Adrenal gland (tissue), 12 donors: ENCODE data around the gene GTPBP4. TPM values are rescaled to one million over a fixed set of nuclear protein-coding genes. Genes with fewer than 3 reads are reported as not detected.
A peak's percentile ranks its signal among the peaks of the same experiment; 100 is the strongest.

ENCODE experiments used
- DNase-seq, 7 donors: peaks; one replicate each; pipeline ENCODE4 v3.0.0-alpha.2; 2019 to 2020
- H3K27ac ChIP-seq, 5 donors: fragments of 200-600 bp; sonication (generic) in 4 of 5; 1 replicate in 3 of 5; 2 replicates in 2 of 5; pipeline versions ENCODE4 v1.5.1 to v1.8.0; 2016 to 2020; ENCODE audit warnings: mild to moderate bottlenecking in 1 of 5
- H3K27me3 ChIP-seq: fragments of 200-600 bp; 2 replicates; pipeline ENCODE4 v1.8.0; 2021
- H3K36me3 ChIP-seq, 2 donors: fragments of 200-600 bp; replicated peaks in 1 of 2; 1 replicate in 1 of 2; 2 replicates in 1 of 2; pipeline versions ENCODE4 v1.5.1 to v1.8.0; 2018 to 2022
- H3K4me1 ChIP-seq, 2 donors: fragments of 200-600 bp; replicated peaks in 1 of 2; 1 replicate in 1 of 2; 2 replicates in 1 of 2; pipeline versions ENCODE4 v1.5.1 to v1.8.0; 2018 to 2021
- H3K4me3 ChIP-seq, 4 donors: fragments of 200-600 bp; sonication (generic) in 3 of 4; one replicate each; pipeline ENCODE4 v1.5.1; 2016 to 2018
- H3K9me3 ChIP-seq, 3 donors: fragments of 200-600 bp; sonication (generic) in 1 of 3; replicated peaks in 1 of 3; 1 replicate in 2 of 3; 2 replicates in 1 of 3; pipeline versions ENCODE4 v1.5.1 to v1.8.0; 2016 to 2021
- CTCF ChIP-seq, 6 experiments: fragments of 450-650 bp in 4 of 6; fragments of 200-600 bp in 2 of 6; sonication (generic) in 1 of 6; IDR thresholded peaks; 1 replicate in 5 of 6; 2 replicates in 1 of 6; pipeline versions ENCODE4 v1.5.1 to v1.8.0; 2016 to 2021; ENCODE audit warnings: antibody characterized with exemption in 6 of 6, mild to moderate bottlenecking in 2 of 6, moderate library complexity in 1 of 6
- POLR2A ChIP-seq, 2 donors: fragments of 450-650 bp; IDR thresholded peaks; one replicate each; pipeline ENCODE4 v1.6.1; 2017; ENCODE audit warnings: antibody characterized with exemption in 2 of 2, mild to moderate bottlenecking in 2 of 2, moderate library complexity in 1 of 2
- WGBS, 4 donors: extraction: QIAGEN DNeasy Blood & Tissue Kit in 2 of 4; methylation state at CpG; one replicate each; pipeline versions ENCODE4 v1.1.5 to v1.1.7; 2013 to 2017; 5-methylcytosine and 5-hydroxymethylcytosine counted together
- intact Hi-C, 2 donors: fragments of 100-400 bp; cut with DNase I; formaldehyde crosslinking; loops; one replicate each; pipeline versions ENCODE4 v1.14.1 to v1.15.0; 2022 to 2023
- polyA plus RNA-seq, 3 donors: library from polyadenylated mRNA; stranded (reverse); fragments of 200-250 nt in 2 of 3; fragments of 350-450 nt in 1 of 3; fragmentation: Illumina TruSeq in 1 of 3; extraction: RNeasy Lipid Tissue Mini Kit (QIAGEN cat#74804) in 1 of 3; gene quantifications; one replicate each; pipeline ENCODE4 v1.2.3, GENCODE V29; 2013 to 2014
- total RNA-seq, 9 donors: library from RNA; depleted of rRNA in 4 of 9; stranded (reverse); fragments of >200 nt in 4 of 9; fragments of 120-200 nt in 1 of 9; fragmentation: NEBNext Ultra II Directional in 1 of 9; extraction: Animal tissue kit (Norgen Biotek cat#: 25700) in 1 of 9; gene quantifications; one replicate each; pipeline versions ENCODE4 v1.1.0 to v1.2.4, GENCODE V29; 2013 to 2023
- donor health status: healthy with polysubstance abuse.
- donor health status: Bipolar disorder and iron deficiency.
- donor health status: DM: yes; HTN: yes; CAD: no.
- donor health status: DM: no; HTN: no; CAD: no.
- donor health status: DM: no; HTN: no; CAD: no.
- donor health status: DM: yes; HTN: yes; CAD: no.

GTPBP4 gene
- total and polyA plus RNA-seq, 12 donors = 15.2 to 196 (median 33.4) TPM

DNA sequence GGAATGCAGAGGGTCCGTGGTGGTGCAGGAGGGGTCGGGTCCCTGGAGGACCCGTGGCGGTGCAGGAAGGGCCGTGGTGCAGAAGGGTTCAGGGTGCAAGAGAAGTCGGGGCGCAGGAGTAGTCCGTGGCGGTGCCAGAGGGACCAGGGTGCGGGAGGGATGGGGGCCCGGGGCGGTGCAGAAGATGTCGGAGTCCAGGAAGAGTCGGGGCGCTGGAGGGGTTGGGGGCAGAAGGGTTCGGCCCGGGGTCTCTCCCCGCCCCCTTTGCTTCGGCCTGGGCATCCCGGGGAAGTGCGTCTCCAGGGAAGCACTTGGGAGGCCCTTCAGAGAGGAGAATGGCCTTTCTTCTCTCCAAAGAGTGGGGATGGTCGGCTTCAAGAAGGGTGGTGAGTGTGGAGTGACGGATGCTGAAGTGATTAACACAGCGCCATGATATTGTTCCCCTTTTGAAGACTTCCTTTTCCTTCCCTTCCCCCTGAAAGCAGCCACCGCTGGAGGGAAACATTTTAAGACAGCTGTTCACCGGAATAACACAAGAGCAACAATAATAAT, 68.9 kb downstream of the GTPBP4 start:
- no peak for TF ChIP-seq POLR2A (IDR thresholded peaks at IDR 0.05)
- TF ChIP-seq CTCF (IDR thresholded peaks at IDR 0.05) = no peak
- DNase-seq = no peak
- 0 to 2% (median 1%) methylated on average over 13 to 26 of the region's 26 CpGs for WGBS, 4 donors

GRCh38 chr10:1058017-1058416, 69.8 kb downstream of the GTPBP4 start:
- peaks cover 16 to 35% of the 10 kb centered on the region in 2 donors for H3K4me1 ChIP-seq
- H3K36me3 ChIP-seq = no peaks in the 10 kb centered on the region
- no peaks in the 10 kb centered on the region for H3K9me3 ChIP-seq
- intact Hi-C loops = no loop called here
- peak overlapping the region in 4 of 5 donors; percentile 34 to 100 (median 99) for H3K27ac ChIP-seq
- DNase-seq = peak in 2 of 7 donors; percentile 69 to 71
- 30 to 41% (median 39%) methylated on average over 7 of the region's 7 CpGs for WGBS, 4 donors
- TF ChIP-seq CTCF (IDR thresholded peaks at IDR 0.05) = no peak
- TF ChIP-seq POLR2A (IDR thresholded peaks at IDR 0.05) = peak in 1 of 2 donors; percentile 53
- peak overlapping the region in 1 of 4 donors; percentile 86 for H3K4me3 ChIP-seq
- no peaks in the 10 kb centered on the region for H3K27me3 ChIP-seq

More for the DNA sequence above, 68.9 kb downstream of the GTPBP4 start:
- intact Hi-C loops = no loop called here
- Histone ChIP-seq H3K4me3 (peak overlapping the region; percentile 77 to 95 (median 90)), H3K36me3 (no peaks in the 10 kb centered on the region), H3K9me3 (no peaks in the 10 kb centered on the region), H3K27me3 (no peaks in the 10 kb centered on the region), H3K27ac (peak overlapping the region; percentile 34 to 100 (median 99)), H3K4me1 (peaks cover 16 to 35% of the 10 kb centered on the region in 2 donors)

DNA sequence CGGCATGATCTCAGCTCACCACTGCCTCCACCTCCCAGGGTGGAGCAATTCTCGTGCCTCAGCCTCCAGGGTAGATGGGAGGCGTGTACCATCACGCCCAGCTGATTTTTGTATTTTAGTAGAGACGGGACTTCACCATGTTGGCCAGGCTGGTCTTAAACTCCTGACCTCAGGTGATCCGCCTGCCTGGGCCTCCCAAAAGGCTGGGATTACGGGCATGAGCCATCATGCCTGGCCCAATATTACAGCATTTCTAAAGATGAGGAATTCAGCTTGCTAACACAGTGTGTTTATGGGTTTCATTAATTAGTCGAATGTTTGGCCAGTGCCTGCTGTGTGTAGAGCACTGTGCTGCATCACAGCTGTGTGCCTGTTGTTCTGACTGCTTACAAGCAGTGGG, 71.7 kb downstream of the GTPBP4 start:
- intact Hi-C loops = no loop called here
- H3K4me1 ChIP-seq = peaks cover 12 to 26% of the 10 kb centered on the region in 2 donors
- TF ChIP-seq CTCF (IDR thresholded peaks at IDR 0.05) (no peak), POLR2A (IDR thresholded peaks at IDR 0.05) (no peak)
- no peaks in the 10 kb centered on the region for H3K27me3 ChIP-seq
- no peaks in the 10 kb centered on the region for H3K9me3 ChIP-seq
- H3K36me3 ChIP-seq = peaks cover 0 to 4% of the 10 kb centered on the region in 2 donors
- no peak overlapping the region for H3K4me3 ChIP-seq
- no peak overlapping the region for H3K27ac ChIP-seq
- DNase-seq = no peak
- WGBS, 4 donors = 94 to 98% (median 95%) methylated on average over 5 to 8 of the region's 8 CpGs

- H3K4me3 ChIP-seq = no peak overlapping the region
- intact Hi-C loops = no loop called here
- no peaks in the 10 kb centered on the region for H3K9me3 ChIP-seq
- H3K36me3 ChIP-seq = peaks cover 0 to 4% of the 10 kb centered on the region in 2 donors
- WGBS, 4 donors = 91 to 93% (median 92%) methylated on average over 7 of the region's 7 CpGs
- no peak overlapping the region for H3K27ac ChIP-seq
- peaks cover 10 to 17% of the 10 kb centered on the region in 2 donors for H3K4me1 ChIP-seq
- H3K27me3 ChIP-seq = no peaks in the 10 kb centered on the region
- TF ChIP-seq POLR2A (IDR thresholded peaks at IDR 0.05) (no peak), CTCF (IDR thresholded peaks at IDR 0.05) (no peak)
- no peak for DNase-seq
Observed at GRCh38 chr10:1061930-1062774, 73.9 kb downstream of the GTPBP4 start.
